SK-N-MC (cell line): ENCODE measurements around the gene CHRNG.

Experiments
- EZH2 ChIP-seq: fragments of 200-600 bp; sonication (generic); IDR thresholded peaks from one replicate; pipeline ENCODE4 v1.6.1; 2017; ENCODE audit warnings: antibody characterized with exemption
- POLR2AphosphoS5 ChIP-seq: IDR thresholded peaks from 2 replicates; pipeline ENCODE4 v1.6.1; 2012; ENCODE audit warnings: mild to moderate bottlenecking, low read depth, low read length, borderline replicate concordance

DNA sequence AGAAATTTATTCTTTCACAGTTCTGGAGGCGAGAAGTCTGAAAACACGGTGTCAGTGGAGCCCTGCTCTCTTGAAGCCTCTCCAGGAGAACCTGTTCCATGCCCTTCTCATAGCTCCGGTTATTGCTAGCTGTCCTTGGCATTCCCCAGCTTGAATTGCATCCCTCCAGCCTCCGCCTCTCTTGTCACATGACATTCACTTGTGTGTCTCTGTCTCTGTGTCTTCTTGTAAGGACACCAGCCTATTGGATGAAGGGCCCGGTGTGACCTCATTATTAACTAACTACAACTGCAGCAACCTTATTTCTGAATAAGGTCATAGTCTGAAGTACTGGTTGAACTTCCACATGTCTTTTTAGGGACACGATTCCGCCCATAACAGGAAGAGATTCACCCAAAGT lies 23.9 kb upstream of the CHRNG start:
- TF ChIP-seq EZH2 (no peak), POLR2AphosphoS5 (no peak)
